GM08714 (cell line): ENCODE measurements around the gene RMDN2.

Source experiments
- H3K4me3 ChIP-seq: fragments of 200-500 bp; sonication (Bioruptor generic); 2 replicates; pipeline ENCODE4 v1.5.1; 2014; ENCODE audit warnings: mild to moderate bottlenecking, low read length, inconsistent platforms
- ZNF274 ChIP-seq: IDR thresholded peaks from 2 replicates; pipeline ENCODE4 v1.6.1; 2012; ENCODE audit warnings: mild to moderate bottlenecking, low read depth, low read length

RMDN2 gene

GRCh38 chr2:38057651-38058410, 132.7 kb downstream of the RMDN2 start:
- TF ChIP-seq ZNF274, result no peak
- H3K4me3 ChIP-seq, result no peak overlapping the region

- H3K4me3 ChIP-seq, result no peak overlapping the region
- TF ChIP-seq ZNF274, result no peak
Measured at GRCh38 chr2:38060236-38061018, 135.3 kb downstream of the RMDN2 start.

GRCh38 chr2:38064801-38065501, 139.9 kb downstream of the RMDN2 start:
- TF ChIP-seq ZNF274, result no peak
- H3K4me3 ChIP-seq, result no peak overlapping the region

- TF ChIP-seq ZNF274, result no peak
- H3K4me3 ChIP-seq, result no peak overlapping the region
Measured at GRCh38 chr2:38065502-38066135, 140.5 kb downstream of the RMDN2 start.

- H3K4me3 ChIP-seq, result no peak overlapping the region
- no peak for TF ChIP-seq ZNF274
Measured at GRCh38 chr2:38066421-38067115, 141.5 kb downstream of the RMDN2 start.
